Testis (tissue), 2 donors: ENCODE measurements around the gene NUTM2E.
"Not testable (repeated sequence)": the region's sequence is repeated elsewhere in the genome, so short reads cannot be mapped to it uniquely, and the experiment has no call there.

Source experiments
- CTCF ChIP-seq, 3 experiments: fragments of 450-650 bp in 2 of 3; fragments of 200-600 bp in 1 of 3; sonication (generic) in 1 of 3; IDR thresholded peaks; one replicate each; pipeline ENCODE4 v1.5.1; 2016 to 2019; ENCODE audit warnings: antibody characterized with exemption in 3 of 3, mild to moderate bottlenecking in 2 of 3, moderate library complexity in 1 of 3
- POLR2A ChIP-seq: fragments of 450-650 bp; IDR thresholded peaks from one replicate; pipeline ENCODE4 v1.6.1; 2017; ENCODE audit warnings: antibody characterized with exemption, mild to moderate bottlenecking, moderate library complexity

GRCh38 chr10:79869439-79870097 is 43.0 kb downstream of the NUTM2E start:
- not testable (repeated sequence) for TF ChIP-seq CTCF (IDR thresholded peaks at IDR 0.05); POLR2A
